Dermis microvascular lymphatic vessel endothelial cell (primary cell): ENCODE measurements around the gene ZNF30. TPM values are rescaled to one million over a fixed set of nuclear protein-coding genes. Genes with fewer than 3 reads are reported as not detected.
A peak's percentile ranks its signal among the peaks of the same experiment; 100 is the strongest.
"Not testable (repeated sequence)": the region's sequence is repeated elsewhere in the genome, so short reads cannot be mapped to it uniquely, and the experiment has no call there.

Source experiments
- DNase-seq, 2 donors: peaks; one replicate each; pipeline versions ENCODE4 v3.0.0 to v3.0.0-alpha.2; 2010; ENCODE audit warnings: low read depth in 2 of 2
- total RNA-seq: library from RNA; depleted of rRNA; stranded (reverse); fragments of >200 nt; gene quantifications from 2 replicates; pipeline ENCODE4 v1.2.1, GENCODE V29; 2014

ZNF30 gene
- total RNA-seq, result 4.1 and 5.4 TPM in 2 replicates

- DNase-seq, result peak; percentile 80 to 92
Measured at GRCh38 chr19:34926685-34927375, at the start of gene ZNF30. ZNF30 (plus strand) TSS chr19:34926903; CDS start chr19:34929948, 3,045 bp downstream.

- no peak for DNase-seq
Measured at GRCh38 chr19:34879563-34879962, 47.1 kb upstream of the ZNF30 start.

- DNase-seq, result no peak
Measured at GRCh38 chr19:34880034-34880433, 46.7 kb upstream of the ZNF30 start.

GRCh38 chr19:34881982-34882381, 44.7 kb upstream of the ZNF30 start:
- no peak for DNase-seq

- DNase-seq, result no peak
Measured at GRCh38 chr19:34888091-34888490, 38.6 kb upstream of the ZNF30 start.

GRCh38 chr19:34900245-34900644, 26.5 kb upstream of the ZNF30 start:
- no peak for DNase-seq

- no peak for DNase-seq
Measured at GRCh38 chr19:34904664-34905527, 21.8 kb upstream of the ZNF30 start.

GRCh38 chr19:34910770-34911169, 15.9 kb upstream of the ZNF30 start:
- no peak for DNase-seq

GRCh38 chr19:34917144-34917543, 9.6 kb upstream of the ZNF30 start:
- not testable (repeated sequence) for DNase-seq

- DNase-seq, result no peak
Measured at GRCh38 chr19:34918190-34918589, 8.5 kb upstream of the ZNF30 start.

- DNase-seq, result not testable (repeated sequence)
Measured at GRCh38 chr19:34920090-34920786, 6.5 kb upstream of the ZNF30 start.

GRCh38 chr19:34925278-34925855, 1.3 kb upstream of the ZNF30 start:
- DNase-seq, result no peak

- DNase-seq, result no peak
Measured at GRCh38 chr19:34926361-34926684, 380 bp upstream of the ZNF30 start.

- no peak for DNase-seq
Measured at GRCh38 chr19:34932494-34932893, 5.8 kb downstream of the ZNF30 start.

- no peak for DNase-seq
Measured at GRCh38 chr19:34936184-34936583, 9.5 kb downstream of the ZNF30 start.

- no peak for DNase-seq
Measured at GRCh38 chr19:34938886-34939285, 12.2 kb downstream of the ZNF30 start.

GRCh38 chr19:34943861-34944573, 17.3 kb downstream of the ZNF30 start:
- DNase-seq, result no peak

- no peak for DNase-seq
Measured at GRCh38 chr19:34953092-34953491, 26.4 kb downstream of the ZNF30 start.

GRCh38 chr19:34957830-34958751, 31.4 kb downstream of the ZNF30 start:
- no peak for DNase-seq

- no peak for DNase-seq
Measured at GRCh38 chr19:34959021-34959420, 32.3 kb downstream of the ZNF30 start.
